ENCODE data around the gene SRSF8.

Gene SRSF8

GRCh38 chr11:95068549-95068948 lies 1.8 kb downstream of the SRSF8 start:
- DNase-seq (ENCODE audit: low read depth), result peak; percentile 41

- DNase-seq (ENCODE audit: low read depth), result no peak
Observed at GRCh38 chr11:95070471-95070870, 3.8 kb downstream of the SRSF8 start.

DNA sequence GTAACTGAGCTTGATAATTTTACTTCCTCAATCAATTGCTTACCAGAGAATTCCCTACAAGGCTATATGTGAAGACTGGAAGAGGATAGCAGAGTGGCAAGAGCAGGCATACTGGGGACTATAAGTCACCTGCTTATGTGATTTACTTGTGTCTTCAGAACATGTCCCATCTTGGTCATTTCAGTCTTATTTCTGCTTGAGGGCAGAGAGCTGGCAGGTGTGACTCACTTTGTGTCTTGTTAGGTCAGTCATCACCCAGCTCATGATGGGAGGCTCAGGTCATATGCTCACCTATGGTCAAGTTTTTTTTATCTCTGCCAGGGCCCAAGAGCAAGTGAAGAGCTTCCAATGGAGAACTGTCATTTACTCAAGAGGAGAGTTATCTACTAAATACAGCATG lies 6.2 kb downstream of the SRSF8 start:
- DNase-seq (ENCODE audit: low read depth), result no peak

DNA sequence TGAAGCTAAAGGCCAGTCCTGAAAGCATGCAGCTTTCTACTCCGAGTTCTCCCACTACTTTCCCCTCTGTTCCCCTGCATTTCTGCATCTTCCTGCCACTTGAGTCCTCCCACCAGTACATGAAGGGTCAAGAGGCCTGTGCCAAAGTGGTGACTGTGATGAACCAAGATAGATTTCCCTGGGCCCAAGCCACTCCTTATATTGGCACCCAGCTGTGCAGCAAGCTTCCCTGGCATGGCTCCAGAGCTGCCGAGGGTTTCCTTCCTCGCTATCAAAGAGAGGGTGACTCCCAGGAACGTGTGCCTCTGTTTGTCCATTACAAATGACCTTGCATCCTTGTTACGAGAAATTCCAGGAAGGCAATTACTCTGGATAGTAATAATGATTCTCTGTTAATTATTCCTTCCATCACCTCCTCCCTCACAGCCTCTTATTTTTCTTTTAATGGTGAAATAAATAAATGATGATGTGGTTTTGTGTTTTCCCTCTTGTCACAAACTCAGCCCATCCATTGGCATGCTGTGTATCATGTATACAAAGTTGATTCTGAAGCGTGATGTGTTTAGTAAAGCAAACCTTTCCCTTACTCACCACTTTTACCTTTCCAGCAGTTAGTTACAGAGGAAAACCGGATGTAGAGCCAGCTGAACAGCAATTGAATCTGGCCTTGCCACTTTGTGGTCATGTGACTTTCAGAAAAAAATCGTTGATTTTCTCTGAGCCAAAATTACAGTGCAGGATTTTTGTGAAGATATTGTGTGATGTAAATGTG lies 8.3 kb downstream of the SRSF8 start:
- DNase-seq (ENCODE audit: low read depth), result no peak

- DNase-seq (ENCODE audit: low read depth), result no peak
Observed at GRCh38 chr11:95076416-95076815, 9.7 kb downstream of the SRSF8 start.

GRCh38 chr11:95076981-95077380 lies 10.3 kb downstream of the SRSF8 start:
- no peak for DNase-seq (ENCODE audit: low read depth)

GRCh38 chr11:95078526-95078925 lies 11.8 kb downstream of the SRSF8 start:
- DNase-seq (ENCODE audit: low read depth), result no peak

DNA sequence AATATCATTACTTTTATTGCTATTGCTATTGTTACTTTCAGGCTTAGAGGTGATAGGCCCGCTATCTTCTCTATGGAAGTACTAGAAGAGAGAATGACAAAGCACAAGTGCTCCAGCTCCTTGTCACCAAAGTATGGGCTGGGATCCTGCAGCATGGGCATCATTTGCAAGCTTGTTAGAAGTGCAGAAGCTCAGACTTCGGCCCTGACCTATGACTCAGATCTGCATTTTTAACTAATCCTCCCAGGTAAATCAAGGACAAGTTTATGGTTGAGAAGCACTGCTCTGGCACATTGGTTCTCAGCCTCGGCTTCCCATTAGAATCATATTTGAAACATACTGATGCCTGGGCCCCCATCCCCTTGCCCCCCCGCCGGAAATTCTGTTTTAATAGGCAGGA lies 14.3 kb downstream of the SRSF8 start:
- no peak for DNase-seq (ENCODE audit: low read depth)

DNA sequence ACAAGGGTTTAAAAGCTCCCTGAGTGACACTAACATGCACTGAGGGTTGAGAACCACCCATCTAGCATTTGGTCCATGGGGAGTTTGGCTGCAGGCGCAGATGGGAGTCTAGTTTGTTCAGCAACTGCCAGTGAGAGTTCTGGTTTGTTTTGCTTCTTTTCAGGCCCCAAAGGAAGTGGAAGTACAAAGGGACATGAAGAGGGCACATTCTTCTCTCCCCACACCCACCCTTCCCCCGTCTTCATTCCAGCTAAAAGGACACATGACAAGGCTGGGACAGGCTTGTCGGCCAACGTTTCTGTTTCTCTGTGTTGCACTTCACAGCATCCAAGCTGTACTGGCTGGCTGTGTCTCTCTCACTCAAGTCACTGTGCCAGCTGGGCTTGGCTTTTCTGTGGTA lies 14.7 kb downstream of the SRSF8 start:
- no peak for DNase-seq (ENCODE audit: low read depth)

DNA sequence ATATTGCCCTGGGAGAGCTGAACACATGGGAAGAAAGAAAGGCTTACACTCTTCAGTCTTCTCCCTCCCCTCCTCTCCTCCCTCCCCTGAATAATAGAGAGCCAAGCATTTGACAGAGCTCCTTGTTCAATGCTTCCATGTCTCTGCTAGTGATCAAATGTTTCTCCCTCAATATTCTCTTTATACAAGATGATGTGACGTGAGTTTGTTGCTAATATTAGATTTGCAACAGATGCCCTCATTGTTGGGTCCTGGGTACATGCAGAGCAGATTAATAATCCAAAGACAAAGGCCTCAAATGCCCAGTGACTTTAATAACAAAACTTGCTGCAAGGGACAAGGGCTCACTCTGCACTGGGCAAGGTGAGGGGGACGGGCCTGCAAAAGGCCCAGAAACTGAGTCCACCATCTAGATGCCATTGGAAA lies 15.9 kb downstream of the SRSF8 start:
- DNase-seq (ENCODE audit: low read depth), result no peak

DNA sequence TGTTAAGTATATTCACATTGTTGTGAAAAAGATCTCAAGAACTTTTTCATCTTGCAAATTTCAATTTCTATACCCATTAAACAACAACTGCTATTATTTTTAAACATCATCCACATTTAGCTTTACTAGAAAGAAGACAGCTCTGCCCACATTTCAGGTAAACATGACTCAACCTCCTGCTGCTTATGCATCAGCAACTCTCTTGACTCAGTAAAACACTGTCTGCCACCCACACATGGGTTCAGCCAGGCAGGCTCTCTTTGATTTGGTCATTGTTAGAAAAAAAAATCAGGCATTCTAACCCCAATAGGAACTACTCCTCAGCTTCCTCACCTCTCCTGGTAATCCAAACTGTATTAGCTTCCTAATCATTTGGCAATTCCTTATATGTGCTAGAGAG lies 17.8 kb downstream of the SRSF8 start:
- peak; percentile 23 for DNase-seq (ENCODE audit: low read depth)

DNA sequence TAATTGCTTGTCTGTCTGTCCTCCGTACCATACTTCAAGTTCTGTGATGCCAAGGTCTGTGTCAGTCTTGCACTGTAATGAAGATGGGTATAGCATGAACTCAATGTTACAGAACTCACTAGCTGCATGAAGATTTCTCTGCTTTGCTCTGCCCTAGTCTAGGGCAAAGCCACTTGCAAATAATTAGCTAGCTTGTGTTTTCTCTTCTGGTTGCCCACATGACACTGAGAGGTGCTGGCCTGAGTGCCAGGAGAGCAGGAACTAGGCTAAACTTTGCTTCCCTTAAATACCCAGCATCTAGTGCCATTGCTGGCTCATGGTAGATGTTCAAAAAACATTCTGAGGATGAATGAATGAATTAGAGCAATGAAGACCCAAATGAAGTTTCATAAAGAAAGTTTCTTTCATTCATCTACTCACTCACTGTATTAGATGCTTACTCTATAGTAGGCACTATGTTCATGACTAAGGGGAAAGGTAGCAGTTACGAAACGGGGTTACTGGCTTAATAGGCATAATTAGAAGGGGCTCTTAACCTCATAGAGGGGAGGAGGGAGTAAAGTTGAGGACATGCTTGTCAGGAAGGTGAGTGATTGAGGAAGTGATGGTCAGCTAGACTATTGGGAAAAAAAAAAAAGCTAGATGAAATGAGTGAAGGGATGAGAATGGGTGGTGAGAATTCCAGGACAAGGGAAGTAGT lies 18.5 kb downstream of the SRSF8 start:
- DNase-seq (ENCODE audit: low read depth), result no peak

- no peak for DNase-seq (ENCODE audit: low read depth)
Observed at GRCh38 chr11:95086151-95086550, 19.4 kb downstream of the SRSF8 start.

- DNase-seq (ENCODE audit: low read depth), result no peak
Observed at GRCh38 chr11:95086836-95087570, 20.3 kb downstream of the SRSF8 start.

GRCh38 chr11:95088946-95089619 lies 22.4 kb downstream of the SRSF8 start:
- no peak for DNase-seq (ENCODE audit: low read depth)

GRCh38 chr11:95089620-95090542 lies 23.2 kb downstream of the SRSF8 start, which contains the start of gene ENDOD1:
Gene ENDOD1 (plus strand): TSS chr11:95089846. CDS start chr11:95089928, 82 bp downstream.
- DNase-seq (ENCODE audit: low read depth), result peak; percentile 77

- DNase-seq (ENCODE audit: low read depth), result no peak
Observed at GRCh38 chr11:95091663-95092180, 25.0 kb downstream of the SRSF8 start.

- no peak for DNase-seq (ENCODE audit: low read depth)
Observed at GRCh38 chr11:95092549-95093324, 26.0 kb downstream of the SRSF8 start.

DNA sequence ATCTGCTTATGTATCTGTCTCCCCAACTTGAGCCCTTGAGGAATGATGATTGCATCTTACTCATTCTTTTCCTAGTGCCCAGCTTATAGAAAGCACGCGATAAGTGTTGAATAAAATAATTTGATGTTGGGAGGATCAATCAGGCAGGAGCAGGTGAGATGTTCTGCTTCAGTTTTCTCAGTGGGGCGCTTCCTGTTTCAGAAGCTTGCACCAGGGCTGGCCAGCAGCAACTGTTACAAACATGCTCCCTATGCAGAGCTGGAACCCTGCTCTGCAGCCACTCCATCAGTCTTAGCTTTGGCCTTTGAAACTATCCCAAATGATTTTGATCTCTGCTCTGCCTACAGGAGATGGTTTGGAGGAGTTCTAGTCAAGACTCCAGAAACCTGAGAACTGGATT lies 26.8 kb downstream of the SRSF8 start:
- no peak for DNase-seq (ENCODE audit: low read depth)
